SK-N-MC (cell line): ENCODE measurements around the gene ATXN2.

ENCODE experiments used
- EZH2 ChIP-seq: fragments of 200-600 bp; sonication (generic); IDR thresholded peaks from one replicate; pipeline ENCODE4 v1.6.1; 2017; ENCODE audit warnings: antibody characterized with exemption
- POLR2AphosphoS5 ChIP-seq: IDR thresholded peaks from 2 replicates; pipeline ENCODE4 v1.6.1; 2012; ENCODE audit warnings: mild to moderate bottlenecking, low read depth, low read length, borderline replicate concordance

- no peak for TF ChIP-seq POLR2AphosphoS5
- TF ChIP-seq EZH2, result no peak
Observed at GRCh38 chr12:111590552-111590951, 8.6 kb downstream of the ATXN2 start.
